K562 (cell line): ENCODE measurements around the gene DLGAP3. TPM values are rescaled to one million over a fixed set of nuclear protein-coding genes. Genes with fewer than 3 reads are reported as not detected.

Experiments used
- ATAC-seq: fragments of 200-7000 bp; cut with Tn5 transposase; 3 replicates; pipeline ENCODE4 v1.9.1; 2020; ENCODE audit warnings: moderate library complexity
- BruUV-seq: library from RNA; stranded (reverse); fragments of 400-500 nt; replicated peaks from 2 replicates; lab custom pipeline; 2021; lab: Mats Ljungman, UMichigan
- CTCF ChIA-PET: fragments of 300-600 bp; formaldehyde crosslinking; extraction: SDS; loops from one replicate; lab custom pipeline; 2021; ENCODE audit warnings: low intra/inter-chr PET ratio; lab: Yijun Ruan, JAX
- POLR2A ChIA-PET: fragments of 300-600, 350-650 bp; sonication (Branson Sonifier 250); formaldehyde crosslinking; extraction: SDS; loops from one replicate; lab custom pipeline; 2021; ENCODE audit warnings: antibody characterized with exemption, inconsistent platforms; lab: Yijun Ruan, JAX
- DNase-seq, 4 experiments: peaks; one replicate each; pipeline versions ENCODE4 v3.0.0 to v3.0.0-alpha.2; 2011 to 2018; ENCODE audit warnings: low spot score in 3 of 4, mixed read lengths in 3 of 4; ENCODE audit errors: extremely low read depth in 1 of 4
- FAIRE-seq: peaks from 2 replicates; lab custom pipeline; 2011; peaks lifted over from hg19 to GRCh38; lab: Jason Lieb, UNC
- H2AFZ ChIP-seq: 2 replicates; pipeline ENCODE4 v1.6.0; 2011; ENCODE audit warnings: low read depth, low read length, control low read depth, inconsistent platforms
- H3K27ac ChIP-seq: fragments of 200-600 bp; 3 replicates; pipeline ENCODE4 v1.8.0; 2011; ENCODE audit warnings: low read depth, mild to moderate bottlenecking, control low read depth, inconsistent platforms, low read length, moderate library complexity, mixed read lengths; ENCODE audit errors: extremely low read depth
- H3K27me3 ChIP-seq, 2 experiments: fragments of 300-600 bp in 1 of 2; 2 replicates in 1 of 2; 3 replicates in 1 of 2; pipeline versions ENCODE4 v1.6.0 to v1.8.0; 2011; ENCODE audit warnings: inconsistent platforms in 2 of 2, low read length in 2 of 2, mild to moderate bottlenecking in 1 of 2, mixed read lengths in 1 of 2, moderate library complexity in 1 of 2; ENCODE audit not compliant: control insufficient read depth in 2 of 2, insufficient read depth in 2 of 2
- H3K36me3 ChIP-seq: fragments of 300-600 bp; 3 replicates; pipeline ENCODE4 v1.8.0; 2011; ENCODE audit warnings: mild to moderate bottlenecking, low read length, inconsistent platforms; ENCODE audit not compliant: control insufficient read depth, insufficient read depth
- H3K4me1 ChIP-seq, 2 experiments: fragments of 200-600 bp in 1 of 2; replicated peaks in 1 of 2; 2 replicates in 1 of 2; 3 replicates in 1 of 2; pipeline versions ENCODE4 v1.5.1 to v1.8.0; 2011; ENCODE audit warnings: inconsistent platforms in 2 of 2, low read length in 2 of 2, mild to moderate bottlenecking in 1 of 2, mixed read lengths in 1 of 2, moderate library complexity in 1 of 2; ENCODE audit not compliant: control insufficient read depth in 2 of 2, insufficient read depth in 2 of 2
- H3K4me2 ChIP-seq: 2 replicates; pipeline ENCODE4 v1.6.1; 2011; ENCODE audit warnings: low read length, control low read depth, inconsistent platforms, mixed read lengths; ENCODE audit not compliant: insufficient read depth
- H3K4me3 ChIP-seq: fragments of 200-600 bp; sonication (generic), shearing (Covaris generic); 2 replicates; pipeline ENCODE4 v1.5.1; 2016; ENCODE audit warnings: control low read depth, inconsistent platforms
- H3K79me2 ChIP-seq: fragments of 200-600 bp; 3 replicates; pipeline ENCODE4 v1.8.0; 2011; ENCODE audit warnings: low read length, inconsistent platforms; ENCODE audit not compliant: control insufficient read depth, insufficient read depth
- H3K9ac ChIP-seq, 2 experiments: 2 replicates each; pipeline versions ENCODE4 v1.6.0 to v1.6.1; 2011; ENCODE audit warnings: low read depth in 2 of 2, low read length in 2 of 2, control low read depth in 1 of 2, inconsistent platforms in 1 of 2, mild to moderate bottlenecking in 1 of 2, mixed read lengths in 1 of 2; ENCODE audit not compliant: insufficient read depth in 1 of 2
- H3K9me1 ChIP-seq: one replicate; pipeline ENCODE4 v1.6.0; 2011; ENCODE audit warnings: inconsistent platforms, mild to moderate bottlenecking, low read length, moderate library complexity; ENCODE audit not compliant: control insufficient read depth, insufficient read depth
- H3K9me3 ChIP-seq: replicated peaks from 2 replicates; pipeline ENCODE4 v1.5.1; 2011; ENCODE audit warnings: low read depth, low read length, inconsistent platforms; ENCODE audit not compliant: control insufficient read depth, insufficient read depth
- H4K20me1 ChIP-seq: replicated peaks from 2 replicates; pipeline ENCODE4 v1.6.1; 2011; ENCODE audit warnings: low read length, inconsistent platforms, mixed read lengths; ENCODE audit not compliant: control insufficient read depth, insufficient read depth
- CLOCK ChIP-seq: fragments of 250-450 bp; sonication (Bioruptor Pico); IDR thresholded peaks from 2 replicates; pipeline ENCODE4 v1.4.0; 2020; ENCODE audit warnings: mild to moderate bottlenecking, moderate library complexity, borderline replicate concordance
- DIDO1 ChIP-seq: fragments of 450-650 bp; IDR thresholded peaks from 2 replicates; pipeline ENCODE4 v1.6.1; 2016; ENCODE audit warnings: low read depth, missing biosample characterization, missing genetic modification characterization
- HNRNPLL ChIP-seq: fragments of 200-400 bp; formaldehyde crosslinking; IDR thresholded peaks from 2 replicates; pipeline ENCODE4 v1.6.1; 2017; ENCODE audit warnings: low read length, low read depth, mild to moderate bottlenecking; ENCODE audit not compliant: poor library complexity, severe bottlenecking
- XRCC5 ChIP-seq: fragments of 200-400 bp; formaldehyde crosslinking; IDR thresholded peaks from 2 replicates; pipeline ENCODE4 v1.6.1; 2017; ENCODE audit warnings: low read depth, mild to moderate bottlenecking, low read length
- ZBTB7A ChIP-seq: IDR thresholded peaks from 2 replicates; pipeline ENCODE4 v1.6.1; 2011; ENCODE audit warnings: low read depth, mild to moderate bottlenecking, low read length, moderate library complexity, borderline replicate concordance; ENCODE audit not compliant: control insufficient read depth
- ZNF384 ChIP-seq: IDR thresholded peaks from 2 replicates; pipeline ENCODE4 v1.6.1; 2012; ENCODE audit warnings: low read depth, low read length, improper control_type of control experiment
- WGBS: fragments of 100-300 bp; shearing (Covaris generic); methylation state at CpG from one replicate; pipeline ENCODE4 v1.1.6; 2016; ENCODE audit warnings: low coverage, mixed read lengths; ENCODE audit not compliant: insufficient coverage; ENCODE audit errors: missing lambda C conversion rate; 5-methylcytosine and 5-hydroxymethylcytosine counted together
- in situ Hi-C: fragments of 300-500 bp; cut with MboI; formaldehyde crosslinking; loops from 4 replicates; pipeline ENCODE4 v1.15.0; 2018; ENCODE audit warnings: inconsistent platforms, mixed read lengths
- intact Hi-C: fragments of 100-400 bp; cut with micrococcal nuclease; formaldehyde crosslinking; loops from 2 replicates; pipeline ENCODE4 v1.14.2; 2022
- polyA plus RNA-seq, 8 experiments: library from polyadenylated mRNA; depleted of rRNA in 4 of 8; stranded (reverse) in 5 of 8; unstranded in 3 of 8; fragments of >200 nt; fragmentation: Nextera tagmentation in 2 of 8; fragmentation: Illumina TruSeq in 1 of 8; extraction: Ambion mirVana in 2 of 8; extraction: Trizol in 1 of 8; gene quantifications; 2 replicates each; pipeline versions ENCODE4 v1.2.1 to v1.2.3, GENCODE V29; 2011 to 2014; ENCODE audit warnings: inconsistent platforms in 1 of 8, missing spikeins in 1 of 8
- total RNA-seq, 7 experiments: library from RNA; depleted of rRNA in 6 of 7; stranded (reverse); fragments of >200 nt in 6 of 7; fragmentation: Illumina TruSeq in 2 of 7; extraction: Trizol in 2 of 7; gene quantifications; 2 replicates each; pipeline versions ENCODE4 v1.2.1 to v1.2.3, GENCODE V29; 2011 to 2021; ENCODE audit warnings: low replicate concordance in 1 of 7
- TF ChIP-seq, protein P1 (sequence below): sonication (generic); formaldehyde crosslinking; IDR thresholded peaks from 2 replicates; pipeline ENCODE4 v1.8.0; 2022; ENCODE audit warnings: mild to moderate bottlenecking, missing genetic modification reagents, borderline replicate concordance
- TF ChIP-seq, protein P2 (sequence below): fragments of 250-450 bp; sonication (Bioruptor Pico); IDR thresholded peaks from 2 replicates; pipeline ENCODE4 v1.6.1; 2021; ENCODE audit warnings: mild to moderate bottlenecking

DLGAP3 gene
- total and polyA plus RNA-seq, 9 of the 15 experiments (the other 6 are each of a cell fraction or from before 2014, with no cell fraction given): 0.01 to 0.16 (median 0.07) TPM; not detected in 6

- H3K4me1 ChIP-seq: peaks cover 0 to 7% of the 10 kb centered on the region in 2 experiments; a peak in 1 of 5 replicates
- TF ChIP-seq, protein P1, sequence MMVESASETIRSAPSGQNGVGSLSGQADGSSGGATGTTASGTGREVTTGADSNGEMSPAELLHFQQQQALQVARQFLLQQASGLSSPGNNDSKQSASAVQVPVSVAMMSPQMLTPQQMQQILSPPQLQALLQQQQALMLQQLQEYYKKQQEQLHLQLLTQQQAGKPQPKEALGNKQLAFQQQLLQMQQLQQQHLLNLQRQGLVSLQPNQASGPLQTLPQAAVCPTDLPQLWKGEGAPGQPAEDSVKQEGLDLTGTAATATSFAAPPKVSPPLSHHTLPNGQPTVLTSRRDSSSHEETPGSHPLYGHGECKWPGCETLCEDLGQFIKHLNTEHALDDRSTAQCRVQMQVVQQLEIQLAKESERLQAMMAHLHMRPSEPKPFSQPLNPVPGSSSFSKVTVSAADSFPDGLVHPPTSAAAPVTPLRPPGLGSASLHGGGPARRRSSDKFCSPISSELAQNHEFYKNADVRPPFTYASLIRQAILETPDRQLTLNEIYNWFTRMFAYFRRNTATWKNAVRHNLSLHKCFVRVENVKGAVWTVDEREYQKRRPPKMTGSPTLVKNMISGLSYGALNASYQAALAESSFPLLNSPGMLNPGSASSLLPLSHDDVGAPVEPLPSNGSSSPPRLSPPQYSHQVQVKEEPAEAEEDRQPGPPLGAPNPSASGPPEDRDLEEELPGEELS: no peak
- no peak for TF ChIP-seq DIDO1
- TF ChIP-seq, protein P2, sequence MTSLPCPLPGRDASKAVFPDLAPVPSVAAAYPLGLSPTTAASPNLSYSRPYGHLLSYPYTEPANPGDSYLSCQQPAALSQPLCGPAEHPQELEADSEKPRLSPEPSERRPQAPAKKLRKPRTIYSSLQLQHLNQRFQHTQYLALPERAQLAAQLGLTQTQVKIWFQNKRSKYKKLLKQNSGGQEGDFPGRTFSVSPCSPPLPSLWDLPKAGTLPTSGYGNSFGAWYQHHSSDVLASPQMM (CRISPR knock-in tag): no peak
- TF ChIP-seq XRCC5: no peak
- no peak for TF ChIP-seq CLOCK (CRISPR knock-in tag)
- TF ChIP-seq ZNF384: no peak
- no peak for TF ChIP-seq ZBTB7A
- TF ChIP-seq HNRNPLL: no peak
- in situ Hi-C loops (no loop called here), intact Hi-C loops (no loop called here)
- H3K36me3 ChIP-seq: no peaks in the 10 kb centered on the region
- no peaks in the 10 kb centered on the region for H3K9me1 ChIP-seq
- WGBS: 4% methylated on average over 16 of the region's 16 CpGs
- no peak for ATAC-seq
- no peak overlapping the region for H2AFZ ChIP-seq
- FAIRE-seq: no peak
- no peaks in the 10 kb centered on the region for H3K79me2 ChIP-seq
- no peak overlapping the region for H3K27ac ChIP-seq
- ChIA-PET POLR2A (interaction anchor here (0.5 to 1.8 kb wide), 3 partner anchors 11 to 19 kb away, joined by 3 to 4 read pairs (median 4); no protein-coding TSS in a partner anchor), CTCF (no interaction called here)
- no peak overlapping the region for H3K4me2 ChIP-seq
- peaks cover 3% of the 10 kb centered on the region; the same call in 1 of the 2 replicates for H4K20me1 ChIP-seq
- H3K27me3 ChIP-seq: peaks cover 47 to 50% of the 10 kb centered on the region in 2 experiments
- no TSS peak for BruUV-seq
- DNase-seq: no peak
- H3K9ac ChIP-seq: no peak overlapping the region
- no peaks in the 10 kb centered on the region for H3K9me3 ChIP-seq
- H3K4me3 ChIP-seq: no peak overlapping the region
Measured at GRCh38 chr1:34899906-34900305, 29.5 kb downstream of the DLGAP3 start.
